Esophagus muscularis mucosa (tissue), 4 donors: ENCODE results near the gene SH3BP5. TPM values are rescaled to one million over a fixed set of nuclear protein-coding genes. Genes with fewer than 3 reads are reported as not detected.

ENCODE experiments used
- DNase-seq: peaks from one replicate; pipeline ENCODE4 v3.0.0-alpha.2; 2017; ENCODE audit errors: extremely low spot score
- H3K27ac ChIP-seq, 4 donors: fragments of 200-600 bp; sonication (generic); replicated peaks in 1 of 4; 1 replicate in 3 of 4; 2 replicates in 1 of 4; pipeline ENCODE4 v1.5.1; 2016 to 2019; ENCODE audit warnings: mild to moderate bottlenecking in 1 of 4
- H3K27me3 ChIP-seq, 4 donors: fragments of 200-600 bp; sonication (generic); one replicate each; pipeline versions ENCODE4 v1.5.1 to v1.6.0; 2016 to 2019
- H3K36me3 ChIP-seq, 4 donors: fragments of 200-600 bp; sonication (generic); one replicate each; pipeline ENCODE4 v1.5.1; 2016 to 2019
- H3K4me1 ChIP-seq, 4 donors: fragments of 200-600 bp; sonication (generic); one replicate each; pipeline ENCODE4 v1.5.1; 2016 to 2019
- H3K4me3 ChIP-seq, 4 donors: fragments of 200-600 bp; sonication (generic); 1 replicate in 2 of 4; 2 replicates in 2 of 4; pipeline ENCODE4 v1.5.1; 2016 to 2019; ENCODE audit warnings: mild to moderate bottlenecking in 4 of 4, moderate library complexity in 1 of 4
- H3K9me3 ChIP-seq, 4 donors: fragments of 200-600 bp; sonication (generic); 1 replicate in 3 of 4; 2 replicates in 1 of 4; pipeline ENCODE4 v1.5.1; 2016 to 2019
- EP300 ChIP-seq: sonication (generic); formaldehyde crosslinking; IDR thresholded peaks from one replicate; pipeline ENCODE4 v1.6.1; 2017; ENCODE audit warnings: antibody characterized with exemption
- POLR2A ChIP-seq: fragments of 450-650 bp; IDR thresholded peaks from one replicate; pipeline ENCODE4 v1.6.1; 2017; ENCODE audit warnings: antibody characterized with exemption, moderate library complexity, mild to moderate bottlenecking, low read depth
- POLR2AphosphoS5 ChIP-seq, 2 donors: sonication (generic); formaldehyde crosslinking; IDR thresholded peaks; one replicate each; pipeline ENCODE4 v1.6.1; 2017; ENCODE audit warnings: antibody characterized with exemption in 2 of 2
- WGBS: methylation state at CpG from one replicate; pipeline ENCODE4 v1.1.5; 2018; 5-methylcytosine and 5-hydroxymethylcytosine counted together
- intact Hi-C: fragments of 100-400 bp; cut with DNase I; formaldehyde crosslinking; loops from one replicate; pipeline ENCODE4 v1.15.1; 2023
- total RNA-seq, 4 donors: library from RNA; depleted of rRNA; stranded (reverse); fragments of >200 nt; gene quantifications; one replicate each; pipeline versions ENCODE4 v1.1.0 to v1.2.1, GENCODE V29; 2016
- TF ChIP-seq, protein P1 (sequence below), 3 experiments: fragments of 200-600 bp in 2 of 3; fragments of 450-650 bp in 1 of 3; sonication (generic) in 2 of 3; IDR thresholded peaks; one replicate each; pipeline ENCODE4 v1.5.1; 2017 to 2019; ENCODE audit warnings: antibody characterized with exemption in 3 of 3, mild to moderate bottlenecking in 2 of 3, moderate library complexity in 1 of 3

Gene SH3BP5
- total RNA-seq, 4 donors from 2014 or later = 26.2 to 56.5 (median 38.2) TPM

DNA sequence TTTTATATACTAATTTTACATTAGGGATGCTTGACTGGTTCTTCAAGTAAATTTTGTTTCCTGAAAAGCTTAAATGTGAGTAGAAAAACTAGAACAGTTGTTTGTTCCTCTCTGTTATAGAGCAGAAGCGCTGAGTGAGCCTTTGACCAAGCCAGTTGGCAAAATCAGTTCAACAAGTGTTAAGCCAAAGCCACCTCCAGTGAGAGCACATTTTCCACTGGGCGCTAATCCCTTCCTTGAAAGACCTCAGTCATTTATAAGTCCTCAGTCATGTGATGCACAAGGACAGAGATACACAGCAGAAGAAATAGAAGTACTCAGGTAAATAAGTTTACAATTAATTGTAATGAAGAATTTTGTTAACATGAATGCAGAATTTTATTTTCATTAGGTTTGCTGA lies 111.7 kb downstream of the SH3BP5 start:
- Histone ChIP-seq H3K27ac (no peak overlapping the region), H3K9me3 (no peaks in the 10 kb centered on the region), H3K4me1 (peaks cover 5 to 21% (median 17%) of the 10 kb centered on the region in 4 donors), H3K4me3 (no peak overlapping the region), H3K27me3 (no peaks in the 10 kb centered on the region), H3K36me3 (peaks cover 48 to 81% (median 65%) of the 10 kb centered on the region in 4 donors)
- intact Hi-C loops = no loop called here
- TF ChIP-seq, protein P1, sequence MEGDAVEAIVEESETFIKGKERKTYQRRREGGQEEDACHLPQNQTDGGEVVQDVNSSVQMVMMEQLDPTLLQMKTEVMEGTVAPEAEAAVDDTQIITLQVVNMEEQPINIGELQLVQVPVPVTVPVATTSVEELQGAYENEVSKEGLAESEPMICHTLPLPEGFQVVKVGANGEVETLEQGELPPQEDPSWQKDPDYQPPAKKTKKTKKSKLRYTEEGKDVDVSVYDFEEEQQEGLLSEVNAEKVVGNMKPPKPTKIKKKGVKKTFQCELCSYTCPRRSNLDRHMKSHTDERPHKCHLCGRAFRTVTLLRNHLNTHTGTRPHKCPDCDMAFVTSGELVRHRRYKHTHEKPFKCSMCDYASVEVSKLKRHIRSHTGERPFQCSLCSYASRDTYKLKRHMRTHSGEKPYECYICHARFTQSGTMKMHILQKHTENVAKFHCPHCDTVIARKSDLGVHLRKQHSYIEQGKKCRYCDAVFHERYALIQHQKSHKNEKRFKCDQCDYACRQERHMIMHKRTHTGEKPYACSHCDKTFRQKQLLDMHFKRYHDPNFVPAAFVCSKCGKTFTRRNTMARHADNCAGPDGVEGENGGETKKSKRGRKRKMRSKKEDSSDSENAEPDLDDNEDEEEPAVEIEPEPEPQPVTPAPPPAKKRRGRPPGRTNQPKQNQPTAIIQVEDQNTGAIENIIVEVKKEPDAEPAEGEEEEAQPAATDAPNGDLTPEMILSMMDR (IDR thresholded peaks at IDR 0.05) = no peak
- no peak for TF ChIP-seq EP300
- TF ChIP-seq POLR2A = no peak
- TF ChIP-seq POLR2AphosphoS5 (IDR thresholded peaks at IDR 0.05) = no peak
- no peak for DNase-seq
- WGBS = 96% methylated on average over 2 of the region's 2 CpGs

DNA sequence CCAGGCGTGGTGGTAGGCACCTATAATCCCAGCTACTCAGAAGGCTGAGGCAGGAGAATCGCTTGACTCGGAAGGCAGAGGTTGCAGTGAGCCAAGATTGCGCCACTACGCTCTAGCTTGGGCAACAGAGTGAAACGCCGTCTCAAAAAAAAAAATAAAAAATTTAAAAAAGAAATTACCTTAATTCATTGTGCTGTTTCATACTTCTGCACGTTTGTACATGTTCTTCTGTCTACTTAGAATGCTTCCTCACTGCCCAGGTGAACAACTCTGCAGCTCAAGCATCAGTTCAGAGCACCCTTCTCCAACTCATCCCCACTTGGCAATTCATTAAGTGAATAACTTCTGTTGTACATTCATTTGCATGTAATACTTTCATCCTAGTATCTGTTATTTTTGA lies 112.3 kb downstream of the SH3BP5 start:
- TF ChIP-seq EP300 = no peak
- TF ChIP-seq, protein P1 (IDR thresholded peaks at IDR 0.05) = no peak
- TF ChIP-seq POLR2A = no peak
- no peak for TF ChIP-seq POLR2AphosphoS5 (IDR thresholded peaks at IDR 0.05)
- Histone ChIP-seq H3K27ac (no peak overlapping the region), H3K4me3 (no peak overlapping the region), H3K36me3 (peaks cover 48 to 83% (median 67%) of the 10 kb centered on the region in 4 donors), H3K9me3 (no peaks in the 10 kb centered on the region), H3K27me3 (no peaks in the 10 kb centered on the region), H3K4me1 (peaks cover 5 to 24% (median 18%) of the 10 kb centered on the region in 4 donors)
- DNase-seq = no peak
- intact Hi-C loops = no loop called here
- WGBS = 84% methylated on average over 8 of the region's 8 CpGs

DNA sequence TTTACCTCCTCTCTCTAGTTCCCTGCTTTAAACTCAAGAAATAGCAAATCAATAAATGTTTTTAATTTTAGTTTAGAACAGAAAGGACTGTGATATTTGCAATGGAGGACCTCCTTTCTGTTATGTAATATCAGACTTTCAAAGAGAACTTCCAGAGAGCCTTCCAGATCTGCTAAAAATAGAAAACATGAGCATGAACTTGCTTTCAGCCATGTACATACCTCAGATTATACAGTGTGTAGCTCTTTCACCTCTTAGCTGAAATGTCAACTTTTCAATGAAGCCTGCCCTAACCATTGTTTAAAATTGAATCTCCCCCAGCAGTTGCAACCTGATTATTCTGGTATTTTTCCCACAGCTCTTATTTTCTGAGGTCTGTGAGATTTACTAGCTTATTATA lies 113.7 kb downstream of the SH3BP5 start:
- H3K4me1 ChIP-seq = peaks cover 5 to 24% (median 18%) of the 10 kb centered on the region in 4 donors
- no peaks in the 10 kb centered on the region for H3K27me3 ChIP-seq
- DNase-seq = no peak
- TF ChIP-seq EP300 (no peak), POLR2AphosphoS5 (IDR thresholded peaks at IDR 0.05) (no peak), POLR2A (no peak)
- TF ChIP-seq, protein P1 (IDR thresholded peaks at IDR 0.05) = no peak
- no peak overlapping the region for H3K4me3 ChIP-seq
- peaks cover 56 to 83% (median 74%) of the 10 kb centered on the region in 4 donors for H3K36me3 ChIP-seq
- intact Hi-C loops = no loop called here
- no peak overlapping the region for H3K27ac ChIP-seq
- no peaks in the 10 kb centered on the region for H3K9me3 ChIP-seq

DNA sequence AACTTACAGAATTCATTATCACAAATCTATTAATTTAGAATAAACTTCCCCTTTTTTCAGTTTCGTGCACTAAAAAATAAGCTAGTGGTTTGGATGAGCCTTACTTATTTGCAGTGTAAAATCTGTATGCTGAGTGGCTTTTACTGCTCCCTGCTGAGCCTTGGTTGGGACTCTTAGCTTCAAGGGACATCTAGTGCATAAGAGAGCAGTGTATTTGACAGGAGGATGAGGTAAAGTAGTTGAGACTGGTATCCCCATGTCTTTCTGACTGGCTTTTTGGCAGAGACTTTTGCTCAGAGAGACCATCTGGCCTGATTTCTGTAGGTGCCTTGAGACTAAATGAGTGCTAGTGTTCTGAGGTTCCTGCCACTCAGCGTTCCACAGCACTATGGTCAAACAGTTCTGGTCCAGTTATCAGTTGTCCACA lies 114.5 kb downstream of the SH3BP5 start:
- no peak overlapping the region for H3K27ac ChIP-seq
- H3K9me3 ChIP-seq = no peaks in the 10 kb centered on the region
- no peak overlapping the region for H3K4me3 ChIP-seq
- 86% methylated on average over 2 of the region's 2 CpGs for WGBS
- H3K27me3 ChIP-seq = no peaks in the 10 kb centered on the region
- no peak for TF ChIP-seq POLR2AphosphoS5 (IDR thresholded peaks at IDR 0.05)
- TF ChIP-seq POLR2A = no peak
- TF ChIP-seq, protein P1 (IDR thresholded peaks at IDR 0.05) = no peak
- no peak for TF ChIP-seq EP300
- peaks cover 5 to 24% (median 18%) of the 10 kb centered on the region in 4 donors for H3K4me1 ChIP-seq
- intact Hi-C loops = no loop called here
- no peak for DNase-seq
- peaks cover 63 to 83% (median 76%) of the 10 kb centered on the region in 4 donors for H3K36me3 ChIP-seq
